Measurements from ENCODE around the gene CYP24A1. TPM values are rescaled to one million over a fixed set of nuclear protein-coding genes. Genes with fewer than 3 reads are reported as not detected.
A peak's percentile ranks its signal among the peaks of the same experiment; 100 is the strongest.

The CYP24A1 gene
- total and polyA plus RNA-seq, 2 of the 13 experiments (the other 11 are each of a cell fraction or from before 2014, with no cell fraction given): 9.4 to 32.7 TPM

- no peaks in the 10 kb centered on the region for H3K9me3 ChIP-seq (ENCODE audit: low read length)
- H3K4me1 ChIP-seq (ENCODE audit: insufficient read depth, low read length): peaks cover 65% of the 10 kb centered on the region
- no peaks in the 10 kb centered on the region for H3K36me3 ChIP-seq (replicated peaks in 1 of 2; ENCODE audit: control insufficient read depth in 1 of 2, insufficient read depth in 2 of 2, low read length in 2 of 2)
- H2AFZ ChIP-seq (ENCODE audit: low read length): no peak overlapping the region
- CTCF ChIA-PET (ENCODE audit: low intra/inter-chr PET ratio, low total read pairs): interaction anchor here (0.7 to 1.1 kb wide), 2 partner anchors 33 to 342 kb away, joined by 3 read pairs; no protein-coding TSS in a partner anchor
- BruUV-seq (replicated peaks): no TSS peak
- intact Hi-C loops (cut with micrococcal nuclease; ENCODE audit: unreplicated experiment) (no loop called here), in situ Hi-C loops (cut with HindIII; ENCODE audit: extremely low pct_ligation_motif_present, low pct_unique_long_range_greater_than_20kb) (no loop called here)
- no peaks in the 10 kb centered on the region for H3K27me3 ChIP-seq (ENCODE audit: control insufficient read depth in 1 of 2, insufficient read depth in 2 of 2, low read length in 2 of 2)
- no peak overlapping the region for H3K4me3 ChIP-seq (replicated peaks in 1 of 3; ENCODE audit: insufficient read depth in 1 of 3, low read depth in 2 of 3, low read length in 3 of 3)
- no peak overlapping the region for H3K4me2 ChIP-seq (ENCODE audit: low read depth, low read length)
- FAIRE-seq (no peak), DNase-seq (ENCODE audit: low spot score) (no peak), ATAC-seq (no peak)
- TF ChIP-seq MEIS1 (CRISPR knock-in tag; IDR thresholded peaks at IDR 0.05; ENCODE audit: borderline replicate concordance) (no peak), RCOR2 (CRISPR knock-in tag; IDR thresholded peaks at IDR 0.05) (0 out of 2 replicates have a peak, but pooled peaks have one; percentile 24), ZNF280D (CRISPR knock-in tag; IDR thresholded peaks at IDR 0.05) (0 out of 2 replicates have a peak, but pooled peaks have one; percentile 31), ATF1 (CRISPR knock-in tag; IDR thresholded peaks at IDR 0.05) (no peak), KDM1A (CRISPR knock-in tag; IDR thresholded peaks at IDR 0.05) (peak; percentile 66; the same call in 1 of the 2 replicates), HMG20A (CRISPR knock-in tag; IDR thresholded peaks at IDR 0.05; ENCODE audit: borderline replicate concordance) (0 out of 2 replicates have a peak, but pooled peaks have one; percentile 26), CREM (IDR thresholded peaks at IDR 0.05) (no peak), CREM (CRISPR knock-in tag; IDR thresholded peaks at IDR 0.05) (no peak), ZNF234 (CRISPR knock-in tag; conservative IDR thresholded peaks at IDR 0.05) (0 out of 2 replicates have a peak, but pooled peaks have one; percentile 59), CHD4 (IDR thresholded peaks at IDR 0.05; ENCODE audit: borderline replicate concordance, low read length) (peak; percentile 90), ZMYM3 (CRISPR knock-in tag; IDR thresholded peaks at IDR 0.05) (peak; percentile 78; the same call in 1 of the 2 replicates)
- POLR2A ChIA-PET: interaction anchor here (1.4 kb wide), 1 partner anchor 66 kb away, joined by 3 read pairs; no protein-coding TSS in a partner anchor
- WGBS (ENCODE audit: low lambda C conversion rate): 96% methylated on average over 3 of the region's 3 CpGs
- no peak overlapping the region for H3K9ac ChIP-seq (ENCODE audit: insufficient read depth, low read depth, low read length)
- H4K20me1 ChIP-seq (ENCODE audit: insufficient read depth, low read length): no peaks in the 10 kb centered on the region
- no peaks in the 10 kb centered on the region for H3K79me2 ChIP-seq (ENCODE audit: insufficient read depth, low read length)
- no peak overlapping the region for H3K27ac ChIP-seq (ENCODE audit: extremely low read length, insufficient read depth, low read length)
Observed at GRCh38 chr20:54129350-54129749, 44.4 kb downstream of the CYP24A1 start.
